ENCODE results near the gene ITGB2.

The ITGB2 gene

GRCh38 chr21:44898011-44898488, 22.6 kb downstream of the ITGB2 start:
- Histone ChIP-seq H3K79me2 (ENCODE audit: control insufficient read depth, low read length) (no peaks in the 10 kb centered on the region), H3K4me1 (ENCODE audit: control insufficient read depth, low read length) (no peaks in the 10 kb centered on the region)

GRCh38 chr21:44897326-44898010, 23.2 kb downstream of the ITGB2 start:
- Histone ChIP-seq H3K36me3 (ENCODE audit: control insufficient read depth, low read length) (no peaks in the 10 kb centered on the region), H3K27ac (ENCODE audit: low read depth, low read length) (no peak overlapping the region), H3F3A (ENCODE audit: control insufficient read depth, insufficient read depth) (no peaks in the 10 kb centered on the region), H3K9me2 (replicated peaks; ENCODE audit: control insufficient read depth, low read length) (no peaks in the 10 kb centered on the region), H3K4me1 (ENCODE audit: control insufficient read depth, low read length) (no peaks in the 10 kb centered on the region), H3K27me3 (ENCODE audit: control insufficient read depth, low read length) (peaks cover 11% of the 10 kb centered on the region; the same call in 1 of the 2 replicates), H3K79me2 (ENCODE audit: control insufficient read depth, low read length) (no peaks in the 10 kb centered on the region), H3K4me3 (ENCODE audit: low read length) (no peak overlapping the region), H3K4me2 (ENCODE audit: low read length) (no peak overlapping the region), H4K20me1 (ENCODE audit: control insufficient read depth, insufficient read depth, low read depth, low read length) (no peaks in the 10 kb centered on the region), H3K9me3 (ENCODE audit: control insufficient read depth, insufficient read depth, low read length) (peaks cover 8% of the 10 kb centered on the region)
- no peak for TF ChIP-seq EZH2phosphoT487 (IDR thresholded peaks at IDR 0.05; ENCODE audit: borderline replicate concordance, low read length)
- TF ChIP-seq CTCF (IDR thresholded peaks at IDR 0.05; ENCODE audit: low read depth, low read length, poor library complexity, severe bottlenecking) = no peak

More at GRCh38 chr21:44898011-44898488, 22.6 kb downstream of the ITGB2 start:
- Histone ChIP-seq H3K4me3 (ENCODE audit: low read length) (no peak overlapping the region), H3F3A (ENCODE audit: control insufficient read depth, insufficient read depth) (no peaks in the 10 kb centered on the region), H3K9me2 (replicated peaks; ENCODE audit: control insufficient read depth, low read length) (no peaks in the 10 kb centered on the region), H3K27ac (ENCODE audit: low read depth, low read length) (no peak overlapping the region), H3K4me2 (ENCODE audit: low read length) (no peak overlapping the region), H4K20me1 (ENCODE audit: control insufficient read depth, insufficient read depth, low read depth, low read length) (no peaks in the 10 kb centered on the region), H3K27me3 (ENCODE audit: control insufficient read depth, low read length) (peaks cover 11% of the 10 kb centered on the region; the same call in 1 of the 2 replicates), H3K9me3 (ENCODE audit: control insufficient read depth, insufficient read depth, low read length) (peaks cover 11% of the 10 kb centered on the region), H3K36me3 (ENCODE audit: control insufficient read depth, low read length) (no peaks in the 10 kb centered on the region)
- TF ChIP-seq EZH2phosphoT487 (IDR thresholded peaks at IDR 0.05; ENCODE audit: borderline replicate concordance, low read length) (no peak), CTCF (IDR thresholded peaks at IDR 0.05; ENCODE audit: low read depth, low read length, poor library complexity, severe bottlenecking) (no peak)

- Histone ChIP-seq H3K36me3 (ENCODE audit: control insufficient read depth, low read length) (no peaks in the 10 kb centered on the region), H3K4me1 (ENCODE audit: control insufficient read depth, low read length) (no peaks in the 10 kb centered on the region), H3K4me2 (ENCODE audit: low read length) (no peak overlapping the region), H3F3A (ENCODE audit: control insufficient read depth, insufficient read depth) (no peaks in the 10 kb centered on the region), H4K20me1 (ENCODE audit: control insufficient read depth, insufficient read depth, low read depth, low read length) (no peaks in the 10 kb centered on the region), H3K9me3 (ENCODE audit: control insufficient read depth, insufficient read depth, low read length) (peaks cover under 1% of the 10 kb centered on the region; the same call in 1 of the 2 replicates), H3K27ac (ENCODE audit: low read depth, low read length) (no peak overlapping the region), H3K9me2 (replicated peaks; ENCODE audit: control insufficient read depth, low read length) (no peaks in the 10 kb centered on the region), H3K27me3 (ENCODE audit: control insufficient read depth, low read length) (peaks cover 11% of the 10 kb centered on the region; the same call in 1 of the 2 replicates), H3K79me2 (ENCODE audit: control insufficient read depth, low read length) (no peaks in the 10 kb centered on the region), H3K4me3 (ENCODE audit: low read length) (no peak overlapping the region)
- TF ChIP-seq CTCF (IDR thresholded peaks at IDR 0.05; ENCODE audit: low read depth, low read length, poor library complexity, severe bottlenecking) = no peak
- TF ChIP-seq EZH2phosphoT487 (IDR thresholded peaks at IDR 0.05; ENCODE audit: borderline replicate concordance, low read length) = no peak
These were observed 24.0 kb downstream of the ITGB2 start for GRCh38 chr21:44896561-44897286.

Measured in DOHH2 (cell line).